SK-N-SH (cell line): ENCODE data around the gene LRRC8E. TPM values are rescaled to one million over a fixed set of nuclear protein-coding genes. Genes with fewer than 3 reads are reported as not detected.

Source experiments
- CTCF ChIA-PET: fragments of 300-600, 350-600 bp; formaldehyde crosslinking; extraction: SDS; loops from one replicate; lab custom pipeline; 2021; lab: Yijun Ruan, JAX
- POLR2A ChIA-PET: fragments of 350-600 bp; sonication (Branson Sonifier 250); formaldehyde crosslinking; extraction: SDS; loops from one replicate; lab custom pipeline; 2020; ENCODE audit warnings: antibody characterized with exemption, inconsistent platforms; lab: Yijun Ruan, JAX
- DNase-seq: peaks from one replicate; pipeline ENCODE4 v3.0.0; 2012
- H2AFZ ChIP-seq: fragments of 200-600 bp; sonication (generic); 2 replicates; pipeline ENCODE4 v1.8.1; 2016; ENCODE audit warnings: antibody characterized with exemption, mild to moderate bottlenecking, low read depth
- H3F3A ChIP-seq: fragments of 200-600 bp; sonication (generic); replicated peaks from 2 replicates; pipeline ENCODE3; 2016; ENCODE audit warnings: antibody characterized with exemption, mild to moderate bottlenecking; ENCODE audit not compliant: insufficient read depth
- H3K27ac ChIP-seq, 2 experiments: fragments of 200-500 bp in 1 of 2; fragments of 200-600 bp in 1 of 2; sonication (Bioruptor generic) in 1 of 2; sonication (generic), shearing (Covaris generic) in 1 of 2; 2 replicates each; pipeline versions ENCODE4 v1.5.1 to v1.6.1; 2014 to 2016; ENCODE audit warnings: low read depth in 2 of 2, inconsistent platforms in 1 of 2, low read length in 1 of 2, mild to moderate bottlenecking in 1 of 2, mixed read lengths in 1 of 2
- H3K27me3 ChIP-seq: fragments of 200-600 bp; sonication (generic), shearing (Covaris generic); 2 replicates; pipeline ENCODE4 v1.6.1; 2016; ENCODE audit warnings: mixed run types; ENCODE audit not compliant: insufficient read depth
- H3K36me3 ChIP-seq, 2 experiments: fragments of 200-500 bp in 1 of 2; fragments of 200-600 bp in 1 of 2; sonication (Bioruptor generic) in 1 of 2; sonication (generic) in 1 of 2; replicated peaks in 1 of 2; 2 replicates each; pipeline versions ENCODE3 to v1.5.1; 2014 to 2016; ENCODE audit warnings: low read length in 1 of 2, mild to moderate bottlenecking in 1 of 2; ENCODE audit not compliant: insufficient read depth in 2 of 2, control insufficient read depth in 1 of 2
- H3K4me1 ChIP-seq, 2 experiments: fragments of 200-500 bp in 1 of 2; fragments of 200-600 bp in 1 of 2; sonication (Bioruptor generic) in 1 of 2; sonication (generic), shearing (Covaris generic) in 1 of 2; 2 replicates each; pipeline versions ENCODE4 v1.5.1 to v1.6.1; 2014 to 2016; ENCODE audit warnings: low read depth in 1 of 2, low read length in 1 of 2, mixed run types in 1 of 2; ENCODE audit not compliant: insufficient read depth in 2 of 2, control insufficient read depth in 1 of 2
- H3K4me2 ChIP-seq: fragments of 200-600 bp; sonication (generic), shearing (Covaris generic); 2 replicates; pipeline ENCODE4 v1.6.1; 2017; ENCODE audit warnings: mixed run types
- H3K4me3 ChIP-seq, 2 experiments: fragments of 200-500 bp in 1 of 2; fragments of 200-600 bp in 1 of 2; sonication (Bioruptor generic) in 1 of 2; sonication (generic), shearing (Covaris generic) in 1 of 2; 2 replicates each; pipeline versions ENCODE4 v1.5.1 to v1.8.1; 2014 to 2016; ENCODE audit warnings: low read depth in 2 of 2, inconsistent platforms in 1 of 2, low read length in 1 of 2, mild to moderate bottlenecking in 1 of 2, mixed read lengths in 1 of 2, moderate library complexity in 1 of 2
- H3K79me2 ChIP-seq: fragments of 200-600 bp; sonication (generic); 2 replicates; pipeline ENCODE4 v1.8.1; 2017; ENCODE audit warnings: mild to moderate bottlenecking; ENCODE audit not compliant: insufficient read depth
- H3K9ac ChIP-seq: fragments of 200-600 bp; sonication (generic); 2 replicates; pipeline ENCODE4 v1.6.1; 2017; ENCODE audit warnings: mixed run types
- H3K9me2 ChIP-seq: fragments of 200-600 bp; sonication (generic); 2 replicates; pipeline ENCODE4 v1.6.1; 2017; ENCODE audit warnings: mixed run types
- H3K9me3 ChIP-seq: fragments of 200-600 bp; sonication (generic); 2 replicates; pipeline ENCODE4 v1.6.1; 2017; ENCODE audit warnings: mixed run types, mild to moderate bottlenecking, moderate library complexity
- H4K20me1 ChIP-seq: fragments of 200-600 bp; sonication (generic); 2 replicates; pipeline ENCODE4 v1.6.1; 2017; ENCODE audit warnings: mild to moderate bottlenecking, mixed run types; ENCODE audit not compliant: insufficient read depth
- CHD2 ChIP-seq: fragments of 150-350 bp; IDR thresholded peaks from 2 replicates; pipeline ENCODE4 v1.6.1; 2018; ENCODE audit warnings: low read length; ENCODE audit not compliant: partially characterized antibody
- CTCF ChIP-seq: fragments of 200-600 bp; sonication (generic); IDR thresholded peaks from 2 replicates; pipeline ENCODE4 v1.6.1; 2017; ENCODE audit warnings: antibody characterized with exemption, mild to moderate bottlenecking, moderate library complexity
- ELF1 ChIP-seq: IDR thresholded peaks from 2 replicates; pipeline ENCODE4 v1.4.0; 2012
- EZH2phosphoT487 ChIP-seq: fragments of 200-600 bp; sonication (generic); IDR thresholded peaks from 2 replicates; pipeline ENCODE4 v1.6.1; 2017; ENCODE audit warnings: low read depth, mixed run types, mild to moderate bottlenecking, antibody characterized with exemption, moderate library complexity, borderline replicate concordance
- FOSL2 ChIP-seq: IDR thresholded peaks from 2 replicates; pipeline ENCODE4 v1.4.0; 2012; ENCODE audit warnings: low read depth, mild to moderate bottlenecking, moderate library complexity, borderline replicate concordance
- FOXM1 ChIP-seq: IDR thresholded peaks from 2 replicates; pipeline ENCODE4 v1.4.0; 2012; ENCODE audit warnings: low read depth, mild to moderate bottlenecking
- IRF3 ChIP-seq: fragments of 150-350 bp; IDR thresholded peaks from 2 replicates; pipeline ENCODE4 v1.6.1; 2016; ENCODE audit warnings: mild to moderate bottlenecking, low read depth, low read length
- JUND ChIP-seq: IDR thresholded peaks from 2 replicates; pipeline ENCODE4 v1.4.0; 2012
- MXI1 ChIP-seq: IDR thresholded peaks from 2 replicates; pipeline ENCODE4 v1.6.1; 2012; ENCODE audit warnings: mild to moderate bottlenecking, low read depth, low read length, improper control_type of control experiment
- NFIC ChIP-seq: IDR thresholded peaks from 2 replicates; pipeline ENCODE4 v1.4.0; 2012; ENCODE audit warnings: borderline replicate concordance
- NRF1 ChIP-seq: IDR thresholded peaks from 2 replicates; pipeline ENCODE4 v1.6.1; 2012; ENCODE audit warnings: low read depth, mild to moderate bottlenecking, low read length
- POLR2AphosphoS5 ChIP-seq: IDR thresholded peaks from 2 replicates; pipeline ENCODE4 v1.6.1; 2012; ENCODE audit warnings: low read depth, low read length
- RAD21 ChIP-seq: IDR thresholded peaks from 2 replicates; pipeline ENCODE4 v1.6.1; 2012; ENCODE audit warnings: mild to moderate bottlenecking, low read length
- REST ChIP-seq: IDR thresholded peaks from 2 replicates; pipeline ENCODE4 v1.6.1; 2012; ENCODE audit warnings: mild to moderate bottlenecking, low read depth, low read length, moderate library complexity
- RFX5 ChIP-seq: IDR thresholded peaks from 2 replicates; pipeline ENCODE4 v1.6.1; 2012; ENCODE audit warnings: mild to moderate bottlenecking, improper control_type of control experiment, low read length
- RXRA ChIP-seq: IDR thresholded peaks from 2 replicates; pipeline ENCODE4 v1.4.0; 2012; ENCODE audit warnings: low read depth, mild to moderate bottlenecking, borderline replicate concordance
- SIN3A ChIP-seq: IDR thresholded peaks from 2 replicates; pipeline ENCODE4 v1.6.1; 2012; ENCODE audit warnings: low read depth, mild to moderate bottlenecking, low read length, moderate library complexity, borderline replicate concordance
- SMC3 ChIP-seq: IDR thresholded peaks from 2 replicates; pipeline ENCODE4 v1.6.1; 2012; ENCODE audit warnings: low read depth, low read length, improper control_type of control experiment
- TCF12 ChIP-seq: IDR thresholded peaks from 2 replicates; pipeline ENCODE4 v1.4.0; 2012
- USF1 ChIP-seq: IDR thresholded peaks from 2 replicates; pipeline ENCODE4 v1.4.0; 2012; ENCODE audit warnings: low read depth, borderline replicate concordance
- WGBS: methylation state at CpG from one replicate; pipeline ENCODE4 v1.1.6; 2017; ENCODE audit warnings: low lambda C conversion rate; 5-methylcytosine and 5-hydroxymethylcytosine counted together
- polyA plus RNA-seq, 3 experiments: library from polyadenylated mRNA; depleted of rRNA; stranded (reverse); fragments of >200 nt; gene quantifications; 2 replicates each; pipeline ENCODE4 v1.2.3, GENCODE V29; 2012

Gene LRRC8E
- polyA plus RNA-seq, 1 of the 3 experiments (the other 2 are of a cell fraction) = 0.02 TPM

GRCh38 chr19:7848779-7849457 lies 39.4 kb upstream of the LRRC8E start:
- Histone ChIP-seq H3K9me3 (no peaks in the 10 kb centered on the region), H3K4me3 (no peak overlapping the region), H3K9me2 (no peaks in the 10 kb centered on the region), H2AFZ (no peak overlapping the region), H3K27ac (no peak overlapping the region), H3K9ac (no peak overlapping the region), H3F3A (no peaks in the 10 kb centered on the region), H3K27me3 (no peaks in the 10 kb centered on the region)
- POLR2A ChIA-PET = no interaction called here
- 86% methylated on average over 11 of the region's 34 CpGs for WGBS
- TF ChIP-seq SMC3 (no peak), FOSL2 (no peak), REST (no peak), RAD21 (no peak), NRF1 (no peak), MXI1 (no peak), EZH2phosphoT487 (no peak), RFX5 (no peak), SIN3A (no peak)
- TF ChIP-seq, all 33 proteins: peak for 0
- Histone ChIP-seq H3K4me1 (peaks cover 0 to 14% of the 10 kb centered on the region in 2 experiments; a peak in 1 of 4 replicates), H3K4me2 (no peak overlapping the region), H3K79me2 (no peaks in the 10 kb centered on the region), H4K20me1 (no peaks in the 10 kb centered on the region), H3K36me3 (no peaks in the 10 kb centered on the region)
- DNase-seq = no peak
- CTCF ChIA-PET = interaction anchor here (1.2 kb wide), 1 partner anchor 8 kb away, joined by 4 read pairs; no protein-coding TSS in a partner anchor

GRCh38 chr19:7849631-7849999 lies 38.7 kb upstream of the LRRC8E start:
- CTCF ChIA-PET = no interaction called here

More at GRCh38 chr19:7849631-7849999, 38.7 kb upstream of the LRRC8E start:
- H3K4me1 ChIP-seq = peaks cover 0 to 14% of the 10 kb centered on the region in 2 experiments; a peak in 1 of 4 replicates
- DNase-seq = no peak
- no peak overlapping the region for H3K27ac ChIP-seq
- H2AFZ ChIP-seq = no peak overlapping the region
- no peaks in the 10 kb centered on the region for H3K27me3 ChIP-seq
- H3K9me2 ChIP-seq = no peaks in the 10 kb centered on the region
- no peak overlapping the region for H3K4me3 ChIP-seq
- WGBS = 93% methylated on average over 5 of the region's 9 CpGs
- no peak overlapping the region for H3K4me2 ChIP-seq
- TF ChIP-seq TCF12 (no peak), JUND (no peak), CTCF (no peak), NFIC (no peak), USF1 (no peak), RXRA (no peak), POLR2AphosphoS5 (no peak), SMC3 (no peak), FOXM1 (no peak), ELF1 (no peak), CHD2 (no peak), IRF3 (no peak)
- H3K79me2 ChIP-seq = no peaks in the 10 kb centered on the region
- no peaks in the 10 kb centered on the region for H3K9me3 ChIP-seq
- POLR2A ChIA-PET = no interaction called here
- no peak overlapping the region for H3K9ac ChIP-seq
- H3F3A ChIP-seq = no peaks in the 10 kb centered on the region
- H3K36me3 ChIP-seq = no peaks in the 10 kb centered on the region
- H4K20me1 ChIP-seq = no peaks in the 10 kb centered on the region
